Muscle of leg (tissue), 11 donors: ENCODE data around the gene ZNF444. TPM values are rescaled to one million over a fixed set of nuclear protein-coding genes. Genes with fewer than 3 reads are reported as not detected.

Experiments
- DNase-seq: peaks from one replicate; pipeline ENCODE4 v3.0.0; 2013
- H3K27ac ChIP-seq: one replicate; pipeline ENCODE4 v1.5.1; 2013; ENCODE audit warnings: mild to moderate bottlenecking, low read length, control low read depth
- H3K27me3 ChIP-seq: one replicate; pipeline ENCODE4 v1.6.1; 2013; ENCODE audit warnings: low read length; ENCODE audit not compliant: control insufficient read depth, insufficient read depth
- H3K36me3 ChIP-seq: one replicate; pipeline ENCODE4 v1.6.1; 2013; ENCODE audit warnings: low read length; ENCODE audit not compliant: control insufficient read depth, insufficient read depth
- H3K4me1 ChIP-seq: one replicate; pipeline ENCODE4 v1.6.1; 2013; ENCODE audit warnings: low read length; ENCODE audit not compliant: control insufficient read depth, insufficient read depth
- H3K4me3 ChIP-seq: one replicate; pipeline ENCODE4 v1.5.1; 2013; ENCODE audit warnings: low read length, control low read depth
- H3K9me3 ChIP-seq: replicated peaks from 2 replicates; pipeline ENCODE4 v1.6.1; 2013; ENCODE audit warnings: low read depth, low read length; ENCODE audit not compliant: control insufficient read depth
- WGBS: methylation state at CpG from one replicate; pipeline ENCODE4 v1.1.5; 2013; ENCODE audit warnings: missing lambda C conversion rate; ENCODE audit not compliant: insufficient coverage; 5-methylcytosine and 5-hydroxymethylcytosine counted together
- polyA plus RNA-seq, 8 donors: library from polyadenylated mRNA; unstranded; fragments of 120-200 nt; gene quantifications; one replicate each; pipeline versions ENCODE4 v1.2.1 to v1.2.3, GENCODE V29; 2013; ENCODE audit warnings: inconsistent platforms in 1 of 8, low replicate concordance in 1 of 8; ENCODE audit not compliant: insufficient read length in 8 of 8, insufficient read depth in 1 of 8
- total RNA-seq: library from RNA; stranded (reverse); fragments of 120-200 nt; gene quantifications from one replicate; pipeline ENCODE4 v1.2.4, GENCODE V29; 2013

ZNF444 gene
- total and polyA plus RNA-seq, 9 donors, result 10.5 to 26.2 (median 19.4) TPM

DNA sequence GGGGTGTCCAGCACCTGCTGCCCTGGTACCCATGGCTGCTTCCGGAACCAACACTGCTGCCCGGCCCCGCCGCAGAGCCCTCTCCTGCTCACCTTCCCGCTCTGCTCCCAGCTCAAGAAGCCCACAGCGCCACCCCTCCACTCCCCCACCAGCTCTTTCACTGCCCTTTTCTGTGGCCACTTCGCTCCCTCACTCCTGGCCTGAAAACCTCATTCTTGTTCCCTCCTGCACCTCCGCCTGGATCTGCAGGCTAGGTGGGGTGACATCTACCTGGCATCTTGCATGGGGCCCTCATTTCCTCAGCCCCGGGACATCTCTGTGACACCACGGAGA lies 26.3 kb upstream of the ZNF444 start:
- 99% methylated on average over 7 of the region's 10 CpGs for WGBS
- Histone ChIP-seq H3K4me1 (peaks cover 73% of the 10 kb centered on the region), H3K27ac (peak overlapping the region; percentile 47), H3K9me3 (no peaks in the 10 kb centered on the region), H3K36me3 (peaks cover 17% of the 10 kb centered on the region), H3K27me3 (no peaks in the 10 kb centered on the region), H3K4me3 (no peak overlapping the region)
- no peak for DNase-seq

GRCh38 chr19:56115490-56115889 lies 25.6 kb upstream of the ZNF444 start:
- H3K36me3 ChIP-seq, result peaks cover 17% of the 10 kb centered on the region
- 93% methylated on average over 9 of the region's 21 CpGs for WGBS
- H3K4me1 ChIP-seq, result peaks cover 71% of the 10 kb centered on the region
- no peak for DNase-seq
- no peak overlapping the region for H3K27ac ChIP-seq
- no peak overlapping the region for H3K4me3 ChIP-seq
- no peaks in the 10 kb centered on the region for H3K9me3 ChIP-seq
- no peaks in the 10 kb centered on the region for H3K27me3 ChIP-seq

DNA sequence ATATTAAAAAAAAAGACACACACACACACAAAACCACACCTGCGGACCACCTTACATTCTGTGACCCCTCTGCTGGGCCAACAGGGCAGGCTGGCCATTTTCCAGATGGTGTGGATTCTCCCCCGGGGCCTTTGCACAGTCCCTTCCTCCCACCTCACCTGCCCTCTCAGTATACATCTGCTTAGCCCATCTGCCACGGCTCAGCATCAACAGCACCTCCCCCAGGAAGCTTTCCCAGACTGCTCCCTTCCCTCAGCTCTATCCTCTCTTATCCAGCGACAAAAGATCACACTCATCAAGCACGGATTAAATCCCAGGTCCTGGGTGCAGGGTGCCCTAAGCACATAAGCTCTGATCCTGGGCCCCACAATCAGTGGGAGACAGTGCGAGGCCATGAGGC lies 24.5 kb upstream of the ZNF444 start:
- DNase-seq, result no peak
- H3K4me1 ChIP-seq, result peaks cover 62% of the 10 kb centered on the region
- H3K9me3 ChIP-seq, result no peaks in the 10 kb centered on the region
- 78% methylated on average over 6 of the region's 6 CpGs for WGBS
- no peak overlapping the region for H3K4me3 ChIP-seq
- no peaks in the 10 kb centered on the region for H3K27me3 ChIP-seq
- H3K36me3 ChIP-seq, result peaks cover 17% of the 10 kb centered on the region
- H3K27ac ChIP-seq, result no peak overlapping the region

- WGBS, result 79% methylated on average over 14 of the region's 14 CpGs
- H3K27ac ChIP-seq, result no peak overlapping the region
- H3K4me3 ChIP-seq, result no peak overlapping the region
These were observed 23.7 kb upstream of the ZNF444 start for GRCh38 chr19:56117376-56117884.

GRCh38 chr19:56117889-56118288 lies 23.2 kb upstream of the ZNF444 start:
- WGBS, result 62% methylated on average over 7 of the region's 9 CpGs
- no peak overlapping the region for H3K4me3 ChIP-seq
- H3K27ac ChIP-seq, result no peak overlapping the region
- peaks cover 59% of the 10 kb centered on the region for H3K4me1 ChIP-seq
- H3K36me3 ChIP-seq, result peaks cover 14% of the 10 kb centered on the region
- H3K9me3 ChIP-seq, result no peaks in the 10 kb centered on the region
- no peaks in the 10 kb centered on the region for H3K27me3 ChIP-seq
- DNase-seq, result no peak

More at GRCh38 chr19:56117376-56117884, 23.7 kb upstream of the ZNF444 start:
- Histone ChIP-seq H3K36me3 (peaks cover 14% of the 10 kb centered on the region), H3K9me3 (no peaks in the 10 kb centered on the region), H3K27me3 (no peaks in the 10 kb centered on the region), H3K4me1 (peaks cover 59% of the 10 kb centered on the region)
- DNase-seq, result no peak

DNA sequence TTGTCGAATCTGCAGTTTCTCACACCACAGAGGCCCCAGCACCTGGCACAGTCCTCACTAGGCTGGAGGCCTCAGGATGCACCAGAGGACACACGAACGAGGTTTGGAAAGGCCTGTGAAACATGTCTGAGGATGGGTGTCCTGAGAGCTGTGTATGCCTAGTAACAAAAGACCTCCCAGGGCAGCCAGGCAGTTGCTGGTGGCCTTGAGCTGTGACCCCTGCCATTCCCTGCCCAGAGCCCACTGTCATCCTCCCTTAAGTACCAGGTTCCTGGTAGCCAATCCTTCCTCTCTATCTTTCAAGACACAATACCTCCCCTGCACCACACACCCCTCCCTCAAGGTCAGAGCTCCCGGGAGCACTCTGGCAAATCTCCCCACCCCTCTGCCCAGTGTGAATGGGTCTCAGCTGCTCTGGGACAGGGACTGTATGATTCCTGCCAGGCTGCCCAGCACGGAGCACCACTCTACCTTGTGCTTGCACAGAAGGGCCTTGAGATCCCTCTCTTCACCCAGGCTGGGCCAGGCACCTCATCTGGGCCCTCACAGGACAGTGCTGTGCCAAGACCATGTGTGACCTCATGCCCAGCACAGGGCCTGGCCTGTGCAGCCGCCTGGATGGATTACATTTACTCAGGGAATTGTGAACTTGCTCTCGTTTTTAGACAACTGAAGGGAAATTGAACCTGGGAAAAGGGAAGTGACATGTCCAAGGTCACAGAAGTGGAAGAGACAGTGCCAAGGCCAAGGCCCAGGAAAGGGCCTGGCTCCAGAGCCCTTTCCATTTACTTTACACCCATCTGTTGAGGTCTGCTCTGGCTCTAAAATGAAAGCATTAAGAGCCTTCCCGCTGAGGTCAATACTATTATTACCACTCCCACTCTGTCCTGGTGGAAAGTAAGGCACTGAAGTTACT lies 22.2 kb upstream of the ZNF444 start:
- no peaks in the 10 kb centered on the region for H3K9me3 ChIP-seq
- H3K4me3 ChIP-seq, result no peak overlapping the region
- WGBS, result 52% methylated on average over 2 of the region's 8 CpGs
- H3K27ac ChIP-seq, result peak overlapping the region; percentile 95
- no peak for DNase-seq
- no peaks in the 10 kb centered on the region for H3K27me3 ChIP-seq
- peaks cover 14% of the 10 kb centered on the region for H3K36me3 ChIP-seq
- H3K4me1 ChIP-seq, result peaks cover 55% of the 10 kb centered on the region

- DNase-seq, result peak; percentile 60
These were observed 21.5 kb upstream of the ZNF444 start for GRCh38 chr19:56119582-56119978.

DNA sequence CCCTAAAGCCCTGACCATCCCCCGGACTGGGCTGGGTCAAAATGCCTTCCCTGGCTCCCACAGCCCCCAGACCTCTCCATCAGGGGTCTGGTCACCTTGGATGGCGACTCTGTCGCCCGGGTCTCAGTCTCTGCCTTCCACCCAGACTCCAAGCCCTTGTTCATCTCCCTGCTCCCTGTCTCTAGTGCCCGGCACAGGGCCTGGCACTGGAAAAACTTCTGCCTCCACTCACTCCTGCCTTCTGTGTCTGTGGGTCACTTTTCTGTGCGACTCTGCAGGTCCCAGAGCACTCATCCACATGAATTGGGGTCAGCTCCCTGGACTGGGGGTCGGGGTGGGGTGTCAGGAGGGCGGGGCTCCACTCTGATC lies 21.1 kb upstream of the ZNF444 start:
- H3K27ac ChIP-seq, result peak overlapping the region; percentile 95
- H3K36me3 ChIP-seq, result peaks cover 11% of the 10 kb centered on the region
- no peaks in the 10 kb centered on the region for H3K9me3 ChIP-seq
- no peaks in the 10 kb centered on the region for H3K27me3 ChIP-seq
- no peak for DNase-seq
- peak overlapping the region; percentile 85 for H3K4me3 ChIP-seq
- peaks cover 47% of the 10 kb centered on the region for H3K4me1 ChIP-seq
- 23% methylated on average over 7 of the region's 8 CpGs for WGBS

More at GRCh38 chr19:56119582-56119978, 21.5 kb upstream of the ZNF444 start:
- Histone ChIP-seq H3K4me1 (peaks cover 48% of the 10 kb centered on the region), H3K27me3 (no peaks in the 10 kb centered on the region), H3K9me3 (no peaks in the 10 kb centered on the region), H3K36me3 (peaks cover 14% of the 10 kb centered on the region), H3K4me3 (peak overlapping the region; percentile 85), H3K27ac (peak overlapping the region; percentile 95)
- WGBS, result 39% methylated on average over 14 of the region's 16 CpGs

- peaks cover 51% of the 10 kb centered on the region for H3K4me1 ChIP-seq
- H3K27me3 ChIP-seq, result no peaks in the 10 kb centered on the region
- H3K27ac ChIP-seq, result peak overlapping the region; percentile 95
- peak overlapping the region; percentile 85 for H3K4me3 ChIP-seq
- no peaks in the 10 kb centered on the region for H3K9me3 ChIP-seq
- H3K36me3 ChIP-seq, result peaks cover 11% of the 10 kb centered on the region
- peak; percentile 88 for DNase-seq
- under 1% methylated on average over 47 of the region's 99 CpGs for WGBS
These were observed 20.5 kb upstream of the ZNF444 start for GRCh38 chr19:56120371-56121179.
